Measurements from ENCODE around the gene EPHA4.

- TF ChIP-seq POLR2A (IDR thresholded peaks at IDR 0.05; ENCODE audit: low read depth, low read length) (no peak), POLR2AphosphoS5 (IDR thresholded peaks at IDR 0.05; ENCODE audit: low read depth, low read length) (no peak), POU2F2 (IDR thresholded peaks at IDR 0.05; ENCODE audit: low read depth, low read length) (no peak), PAX5 (IDR thresholded peaks at IDR 0.05; ENCODE audit: insufficient read depth, low read length, severe bottlenecking) (no peak), TAF1 (IDR thresholded peaks at IDR 0.05; ENCODE audit: low read depth, low read length) (no peak), SPI1 (IDR thresholded peaks at IDR 0.05; ENCODE audit: low read depth, low read length) (no peak)
Observed at GRCh38 chr2:221451862-221452788, 120.0 kb downstream of the EPHA4 start.
